HG03097 (cell line): Measurements from ENCODE around the gene RHOBTB1.

Experiments
- ATAC-seq: cut with Tn5 transposase; IDR thresholded peaks from one replicate; pipeline ENCODE4 v1.9.1; 2021; ENCODE audit not compliant: unreplicated experiment, low FRiP score

The RHOBTB1 gene

GRCh38 chr10:60942788-60943315 lies 1.1 kb downstream of the RHOBTB1 start:
- peak; percentile 52 for ATAC-seq

- no peak for ATAC-seq
Observed at GRCh38 chr10:60942134-60942787, 1.7 kb downstream of the RHOBTB1 start.

GRCh38 chr10:60940446-60940845 lies 3.5 kb downstream of the RHOBTB1 start:
- ATAC-seq: no peak

GRCh38 chr10:60937784-60938654 lies 6.0 kb downstream of the RHOBTB1 start:
- ATAC-seq: no peak

GRCh38 chr10:60937022-60937421 lies 7.0 kb downstream of the RHOBTB1 start:
- ATAC-seq: no peak

GRCh38 chr10:60934215-60935175 lies 9.5 kb downstream of the RHOBTB1 start:
- no peak for ATAC-seq

GRCh38 chr10:60932756-60933155 lies 11.2 kb downstream of the RHOBTB1 start:
- no peak for ATAC-seq

- ATAC-seq: no peak
Observed at GRCh38 chr10:60930237-60930636, 13.7 kb downstream of the RHOBTB1 start.

- ATAC-seq: no peak
Observed at GRCh38 chr10:60921633-60922032, 22.4 kb downstream of the RHOBTB1 start.

GRCh38 chr10:60920479-60920878 lies 23.5 kb downstream of the RHOBTB1 start:
- no peak for ATAC-seq

GRCh38 chr10:60919551-60919950 lies 24.4 kb downstream of the RHOBTB1 start:
- no peak for ATAC-seq

- no peak for ATAC-seq
Observed at GRCh38 chr10:60917331-60918280, 26.4 kb downstream of the RHOBTB1 start.

- no peak for ATAC-seq
Observed at GRCh38 chr10:60916025-60916424, 28.0 kb downstream of the RHOBTB1 start.

GRCh38 chr10:60914690-60915141 lies 29.3 kb downstream of the RHOBTB1 start:
- ATAC-seq: no peak

- ATAC-seq: no peak
Observed at GRCh38 chr10:60913657-60914056, 30.3 kb downstream of the RHOBTB1 start.

- no peak for ATAC-seq
Observed at GRCh38 chr10:60913071-60913470, 30.9 kb downstream of the RHOBTB1 start.

- ATAC-seq: no peak
Observed at GRCh38 chr10:60911715-60912114, 32.3 kb downstream of the RHOBTB1 start.

- no peak for ATAC-seq
Observed at GRCh38 chr10:60911216-60911615, 32.8 kb downstream of the RHOBTB1 start.

GRCh38 chr10:60910543-60910942 lies 33.4 kb downstream of the RHOBTB1 start:
- no peak for ATAC-seq
